HG03378 (cell line): ENCODE data around the gene PPP2R5C.

Source experiments
- ATAC-seq: cut with Tn5 transposase; IDR thresholded peaks from one replicate; pipeline ENCODE4 v1.9.1; 2021; ENCODE audit warnings: mild to moderate bottlenecking, moderate library complexity; ENCODE audit not compliant: unreplicated experiment

Gene PPP2R5C

DNA sequence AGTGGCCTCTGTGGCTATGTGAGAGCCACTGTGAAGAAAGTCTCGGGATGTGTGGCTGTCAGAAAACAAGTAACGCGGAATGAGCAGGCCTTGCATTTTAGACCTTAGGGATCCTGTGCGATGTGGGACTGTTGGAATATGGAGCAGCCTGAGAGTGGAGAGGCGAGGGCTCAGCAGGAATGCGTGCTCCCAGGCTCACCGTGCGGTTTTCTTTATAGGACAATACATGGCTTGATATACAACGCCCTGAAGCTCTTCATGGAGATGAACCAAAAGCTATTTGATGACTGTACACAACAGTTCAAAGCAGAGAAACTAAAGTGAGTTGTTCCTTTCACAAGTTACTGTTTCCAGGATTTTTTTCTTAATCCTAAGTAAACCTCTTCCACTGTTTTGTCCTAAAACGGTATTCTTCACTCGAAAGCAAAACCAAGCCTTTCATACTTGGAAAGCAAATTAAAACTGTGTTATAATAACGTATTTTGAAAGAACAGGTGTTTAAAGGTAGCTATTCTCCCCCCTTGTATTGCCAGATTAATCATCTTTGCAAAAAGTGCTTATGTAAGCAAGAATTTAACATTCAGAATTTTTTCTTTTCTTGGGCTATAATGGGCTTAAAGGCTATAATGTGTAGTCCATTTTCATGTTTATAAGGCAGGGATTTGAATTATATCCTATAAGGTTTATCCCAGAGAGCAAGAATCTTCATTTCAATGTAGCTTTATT lies 148.0 kb downstream of the PPP2R5C start:
- ATAC-seq = no peak

DNA sequence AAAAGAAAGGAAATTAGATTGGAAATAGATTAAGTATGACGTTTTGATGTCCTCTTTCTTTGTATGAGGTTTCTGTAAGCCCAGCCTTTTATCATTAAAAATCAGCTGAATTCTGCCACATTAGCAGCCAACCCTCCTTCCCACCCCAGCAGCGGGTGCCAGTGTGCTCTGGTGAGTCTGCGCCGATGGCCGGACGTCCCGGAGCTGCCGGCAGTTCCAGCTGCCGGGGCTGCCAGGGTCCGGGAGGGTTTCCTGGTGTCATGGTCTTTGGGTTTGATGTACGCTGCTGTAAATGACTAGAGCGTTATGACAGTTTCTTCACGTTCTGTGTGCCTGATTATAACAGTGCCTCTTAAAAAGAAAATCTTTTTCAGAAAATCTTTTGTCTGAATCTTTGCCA lies 151.3 kb downstream of the PPP2R5C start:
- ATAC-seq = no peak

DNA sequence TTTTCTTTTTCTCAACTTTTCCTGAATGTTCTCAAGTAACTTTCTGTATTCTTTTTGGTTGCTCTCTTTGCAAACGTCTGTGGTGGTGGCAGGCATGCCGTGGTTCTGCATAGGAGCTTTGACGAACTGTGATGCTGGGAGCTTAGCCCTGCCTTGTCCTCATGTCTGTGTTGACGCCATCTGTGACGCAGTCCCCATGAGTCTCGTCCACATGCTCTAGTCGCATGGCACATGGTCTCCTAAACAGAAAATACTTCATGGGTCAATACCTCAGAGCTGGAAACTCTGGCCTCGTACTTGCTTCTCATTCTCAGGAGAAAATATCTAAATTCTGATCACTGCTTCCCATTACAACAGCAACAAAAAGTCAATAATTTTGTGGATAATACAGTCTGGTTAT lies 152.6 kb downstream of the PPP2R5C start:
- ATAC-seq = no peak

DNA sequence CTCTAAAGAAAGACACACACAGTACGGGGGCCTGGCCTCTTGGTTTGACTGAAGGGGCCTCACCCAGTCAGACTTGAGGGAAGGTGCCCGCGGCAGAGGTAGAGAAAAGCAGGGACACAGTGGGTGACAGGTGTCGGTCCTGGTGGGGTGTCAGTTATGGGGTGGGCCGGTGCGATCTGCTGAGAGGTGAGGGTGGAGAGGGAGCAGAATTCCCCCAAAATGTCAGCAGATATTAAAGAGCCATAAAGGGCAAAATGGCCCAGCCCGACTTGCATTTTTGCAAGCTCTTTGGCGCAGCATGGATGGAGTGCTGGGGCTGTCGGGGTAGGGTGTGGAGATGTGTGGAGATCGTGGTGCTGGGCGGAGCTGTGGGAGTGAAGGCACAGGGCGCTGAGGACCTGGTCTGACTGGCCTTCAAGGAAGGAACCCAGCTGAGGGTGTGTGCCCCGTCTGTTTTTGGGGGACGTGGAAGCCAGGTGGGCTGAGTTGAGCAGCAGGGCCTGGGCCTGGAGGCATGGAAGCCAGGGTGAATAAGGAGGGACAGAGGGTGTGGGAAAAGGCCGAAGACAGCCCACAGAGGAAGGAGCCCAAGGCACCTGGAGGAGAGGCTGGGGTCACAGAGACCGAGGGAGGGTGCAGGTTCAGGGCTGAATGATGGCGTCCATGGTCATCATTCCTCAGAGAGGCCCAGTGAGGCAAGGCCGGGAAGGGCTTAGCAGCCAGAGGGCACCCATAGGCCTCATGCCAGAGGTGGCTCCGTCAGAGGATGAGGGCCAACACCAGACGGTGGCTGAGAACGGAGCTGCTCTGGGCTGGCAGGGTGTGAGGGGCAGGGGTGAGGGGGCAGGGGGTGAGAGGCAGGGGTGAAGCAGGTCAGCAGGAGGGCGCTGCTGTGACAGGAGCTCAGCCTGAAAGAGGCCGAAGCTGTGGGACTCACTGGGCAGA lies 154.6 kb downstream of the PPP2R5C start:
- ATAC-seq = no peak

DNA sequence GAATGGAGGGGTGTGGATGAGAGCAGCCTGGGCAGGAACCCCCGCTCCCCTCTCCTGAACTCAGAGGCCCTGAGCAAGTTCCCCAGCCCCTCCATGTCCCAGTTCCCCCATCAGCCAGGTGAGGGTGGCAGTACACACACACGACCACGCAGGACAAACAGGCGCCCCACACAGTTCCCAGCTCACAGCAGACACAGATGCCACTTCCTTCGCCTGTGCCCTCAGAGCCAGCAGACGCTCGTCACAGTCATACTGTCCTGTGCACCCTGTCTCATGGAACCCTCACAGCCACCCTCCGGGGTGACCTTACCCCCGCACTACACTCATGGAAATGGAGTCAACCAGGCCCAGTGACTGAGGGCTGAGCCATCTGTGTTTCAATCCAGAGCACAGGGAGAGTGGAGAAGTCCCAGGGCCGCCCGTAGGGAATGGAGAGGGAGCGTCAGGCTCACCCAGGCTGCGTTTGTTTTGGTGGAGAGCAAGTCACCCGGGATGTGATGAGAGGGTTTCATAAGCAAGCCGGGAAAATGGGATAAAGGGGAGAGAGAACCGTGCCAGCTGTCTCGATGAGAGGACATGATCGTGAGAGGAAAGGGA lies 155.4 kb downstream of the PPP2R5C start:
- ATAC-seq = no peak

DNA sequence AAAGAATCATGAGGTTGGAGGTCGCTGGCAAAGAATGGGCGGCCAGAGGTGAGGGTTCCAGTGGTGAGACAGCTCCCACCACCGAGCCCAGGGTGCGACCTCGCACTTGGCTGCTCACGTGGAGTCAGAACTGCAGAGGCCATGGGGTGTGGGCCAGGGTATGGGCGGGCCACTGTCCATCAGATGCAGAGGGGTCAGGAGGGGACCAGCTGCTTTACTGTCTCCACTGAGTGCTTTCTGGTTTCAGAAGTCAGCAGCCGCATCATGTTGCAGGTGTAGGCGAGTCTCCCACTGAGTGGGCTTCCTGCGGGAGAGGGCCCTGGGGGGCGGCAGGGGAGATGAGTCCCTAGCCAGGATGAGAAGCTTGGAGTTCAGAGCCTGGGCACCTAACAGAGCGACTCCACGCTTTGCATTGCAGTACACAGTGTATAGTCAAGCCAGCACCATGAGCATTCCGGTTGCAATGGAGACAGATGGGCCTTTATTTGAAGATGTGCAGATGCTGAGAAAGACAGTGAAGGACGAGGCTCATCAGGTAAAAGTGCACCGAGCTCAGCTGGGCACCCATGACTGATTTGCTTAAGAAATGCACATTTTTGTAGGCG lies 156.0 kb downstream of the PPP2R5C start:
- no peak for ATAC-seq

DNA sequence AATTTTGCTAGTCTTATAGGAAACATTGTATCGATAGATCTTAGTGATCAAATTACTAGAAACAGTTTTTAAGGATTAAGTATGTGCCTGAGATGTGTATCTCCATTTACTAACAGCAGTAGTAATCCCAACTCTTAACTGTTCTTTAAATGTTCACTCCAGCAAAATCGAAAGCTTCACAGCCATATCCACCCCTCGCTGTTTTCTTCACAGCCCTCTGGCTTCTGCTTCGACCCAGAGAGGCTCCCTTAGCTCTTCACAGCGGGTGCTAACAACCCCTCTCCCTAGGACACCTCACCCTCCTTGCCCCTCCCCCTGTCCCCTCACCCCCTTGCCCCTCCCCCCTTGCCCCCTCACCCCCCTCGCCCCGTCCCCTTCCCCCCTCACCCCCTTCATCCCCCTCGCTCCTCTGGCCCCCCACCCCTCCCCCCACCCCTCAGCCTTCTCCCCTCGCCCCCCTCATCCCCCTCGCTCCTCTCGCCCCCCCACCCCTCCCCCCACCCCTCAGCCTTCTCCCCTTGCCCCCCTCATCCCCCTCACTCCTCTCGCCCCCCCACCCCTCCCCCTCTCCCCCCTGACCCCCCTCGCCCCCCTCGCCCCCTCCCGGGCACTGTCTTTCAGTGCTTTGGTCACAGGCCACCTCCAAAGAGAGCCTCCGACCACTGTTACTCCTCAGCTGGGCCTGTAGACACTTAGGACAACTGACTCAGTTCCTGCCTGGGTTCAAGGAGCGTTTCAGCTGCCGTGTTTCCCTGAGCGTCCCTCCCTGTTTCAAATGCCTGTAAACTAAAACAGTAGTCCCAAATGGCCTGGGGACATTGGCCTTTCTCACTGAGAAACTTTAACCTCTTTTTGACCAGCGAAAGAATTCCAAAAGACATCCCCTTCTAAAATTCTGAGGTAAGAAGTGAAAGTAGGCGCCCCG lies 156.8 kb downstream of the PPP2R5C start:
- ATAC-seq = no peak

DNA sequence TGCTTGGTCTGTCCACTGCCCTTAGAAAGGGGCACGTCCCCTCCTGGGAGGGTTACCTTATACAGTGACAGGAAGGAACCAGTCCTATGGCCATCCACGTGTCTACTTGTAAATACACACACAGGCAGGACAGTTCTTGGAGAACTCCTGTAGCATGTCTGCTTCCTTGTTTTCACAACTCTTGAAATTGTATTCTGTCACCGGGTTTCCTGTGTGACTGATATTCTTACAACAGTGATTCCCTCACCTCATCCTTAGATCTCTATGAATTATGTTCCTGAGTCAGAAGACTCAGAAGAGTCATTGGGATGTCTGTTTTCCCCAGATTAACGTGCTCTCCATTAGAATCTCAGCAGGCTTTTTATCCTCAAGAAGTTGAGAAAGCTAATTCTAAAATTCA lies 158.8 kb downstream of the PPP2R5C start:
- no peak for ATAC-seq

DNA sequence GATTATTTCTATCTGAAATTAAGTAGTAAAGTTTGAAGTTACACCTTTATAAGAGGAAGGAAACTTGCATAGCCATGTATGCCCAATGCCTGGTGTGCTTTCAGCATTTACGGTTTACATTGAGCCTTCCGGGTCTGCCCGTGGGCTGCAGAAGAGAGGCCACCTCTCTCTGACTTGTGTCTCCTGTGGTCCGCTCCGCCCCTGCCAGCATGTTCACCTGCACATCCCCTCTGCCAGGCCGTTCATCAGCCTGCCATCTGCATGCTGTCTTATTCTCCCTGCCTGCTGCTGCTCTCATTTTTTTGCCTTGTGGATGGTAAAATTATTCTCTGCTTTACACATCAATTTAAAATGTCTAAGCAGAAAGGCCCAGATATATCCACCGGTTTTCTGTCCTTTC lies 161.4 kb downstream of the PPP2R5C start:
- ATAC-seq = no peak

DNA sequence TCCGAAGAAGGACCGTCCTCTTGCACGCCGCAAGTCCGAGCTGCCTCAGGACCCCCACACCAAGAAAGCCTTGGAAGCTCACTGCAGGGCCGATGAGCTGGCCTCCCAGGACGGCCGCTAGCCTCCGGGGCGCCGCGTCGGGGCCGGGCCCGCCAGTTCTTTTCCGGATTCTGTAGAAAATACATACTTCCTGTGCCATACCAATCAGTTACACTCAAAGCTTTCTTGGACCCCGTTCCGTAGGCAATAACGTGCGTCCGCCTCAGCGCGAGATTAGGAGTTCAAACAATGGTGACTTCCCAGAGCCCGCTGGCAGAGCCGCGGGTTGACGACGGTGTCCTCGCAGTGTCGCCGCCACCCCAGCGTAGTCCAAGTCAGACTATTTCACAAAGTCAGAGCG lies 163.6 kb downstream of the PPP2R5C start:
- ATAC-seq = no peak

DNA sequence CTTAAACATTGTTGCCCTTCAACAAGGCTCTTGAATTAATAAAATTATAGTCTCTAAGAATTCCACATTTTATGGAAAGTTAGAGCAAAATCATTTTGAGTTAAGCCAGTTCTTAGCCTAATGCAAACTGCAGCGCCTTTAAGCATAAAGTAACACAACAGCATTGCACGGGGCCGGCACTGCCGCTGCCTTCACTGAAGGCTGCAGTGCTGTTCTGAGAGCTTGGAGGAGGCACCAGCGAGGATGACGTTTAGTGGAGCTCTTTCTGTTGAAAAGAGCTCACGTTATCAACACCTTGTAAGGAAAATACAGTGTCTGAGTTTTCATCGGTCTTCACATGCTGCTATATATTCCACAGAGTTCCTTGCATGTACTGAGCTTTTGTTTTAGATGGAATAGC lies 164.6 kb downstream of the PPP2R5C start:
- ATAC-seq = no peak

DNA sequence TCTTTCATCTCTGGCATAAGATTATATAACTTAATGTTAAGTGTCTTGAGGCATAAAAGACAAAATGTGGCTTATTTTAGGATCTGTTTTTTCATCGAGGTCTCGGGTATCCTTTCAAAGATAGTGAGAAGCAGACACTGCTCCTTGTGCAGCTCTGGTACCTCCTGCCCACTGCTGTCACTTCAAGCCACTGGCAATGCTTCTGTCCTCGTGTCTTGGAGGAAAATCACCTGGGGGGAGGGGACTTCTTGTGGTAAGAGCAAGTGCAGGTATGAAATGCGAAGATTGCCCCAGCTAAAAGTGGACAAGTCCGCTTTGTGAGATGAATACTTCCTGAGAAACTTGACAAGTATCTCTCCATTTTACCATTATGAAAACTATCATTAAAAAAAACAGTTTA lies 165.1 kb downstream of the PPP2R5C start:
- ATAC-seq = no peak

DNA sequence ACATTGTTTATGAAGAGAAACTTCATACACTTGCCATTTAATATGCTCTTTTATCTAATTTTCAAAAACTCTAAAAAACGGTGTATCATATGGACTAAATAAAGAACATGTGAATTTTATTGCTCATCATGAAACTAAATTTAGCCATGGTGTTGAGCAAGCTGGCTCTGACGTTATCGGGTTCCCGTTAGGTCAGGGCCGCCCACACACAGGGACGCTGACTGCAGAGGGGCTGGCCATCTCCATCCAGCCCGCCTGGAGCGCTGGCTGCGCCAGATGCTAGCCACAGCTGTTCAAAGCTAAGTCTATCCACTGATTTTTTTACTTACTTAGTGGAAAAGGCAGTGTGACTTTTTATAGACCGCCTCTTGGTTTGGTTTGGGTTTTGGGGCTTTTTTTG lies 166.3 kb downstream of the PPP2R5C start:
- ATAC-seq = no peak

DNA sequence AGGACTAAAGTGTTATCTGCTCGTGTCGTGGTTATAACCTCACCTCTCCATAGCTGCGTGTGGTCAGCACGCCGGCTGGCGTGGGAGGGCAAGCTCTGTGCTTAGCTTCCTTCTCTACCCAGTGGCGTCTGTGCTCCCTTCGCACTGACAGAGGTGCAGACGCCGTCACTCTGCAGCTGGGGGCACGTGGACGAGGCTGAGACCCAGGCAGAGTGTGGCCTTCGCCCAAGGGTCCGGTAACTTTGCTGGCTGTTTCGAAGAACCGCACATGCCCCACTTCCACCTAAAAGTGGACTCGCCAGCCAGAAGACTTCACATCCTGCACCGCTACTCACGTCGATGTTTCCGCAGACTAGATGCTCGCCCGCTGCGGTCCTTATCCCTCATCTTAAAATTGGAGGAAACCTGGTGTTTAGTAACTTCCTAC lies 166.9 kb downstream of the PPP2R5C start:
- ATAC-seq = no peak

DNA sequence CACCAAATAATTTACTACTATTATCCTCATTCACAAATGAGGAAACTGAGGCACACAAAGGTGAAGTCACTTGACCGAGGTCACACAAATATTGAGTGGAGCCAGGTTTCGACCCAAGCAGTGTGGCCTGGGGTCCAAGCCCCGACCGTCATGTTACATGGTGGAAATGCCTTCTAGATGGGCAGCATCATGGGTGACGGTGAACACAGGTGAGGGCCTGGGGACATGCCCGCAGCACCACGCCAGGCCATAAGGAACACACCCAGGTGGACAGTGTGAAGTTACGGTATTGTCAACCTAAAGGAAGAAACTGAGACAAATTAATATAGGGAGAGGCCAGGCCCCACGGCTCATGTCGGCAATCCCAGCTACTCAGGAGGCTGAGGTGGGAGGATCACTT lies 167.6 kb downstream of the PPP2R5C start:
- ATAC-seq = no peak

DNA sequence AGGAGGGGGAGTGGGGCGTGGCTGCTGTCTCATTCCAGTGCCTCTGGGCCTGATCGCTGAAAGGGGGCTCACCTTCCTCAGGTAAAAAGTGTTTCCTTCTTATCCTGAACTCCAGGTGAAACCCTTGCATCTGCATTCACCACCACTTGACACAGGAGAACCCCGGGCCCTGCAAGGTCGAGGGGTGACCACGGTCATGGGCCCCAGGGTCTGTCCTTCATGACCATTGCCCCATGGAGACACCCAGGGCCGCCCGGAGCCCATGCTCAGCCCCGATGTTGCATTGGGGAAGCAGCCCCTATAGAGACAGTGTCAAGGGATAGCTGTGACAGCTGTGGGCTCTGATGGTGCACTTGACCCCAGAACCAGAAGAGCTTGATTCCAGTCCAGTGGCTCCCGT lies 168.4 kb downstream of the PPP2R5C start:
- ATAC-seq = no peak

DNA sequence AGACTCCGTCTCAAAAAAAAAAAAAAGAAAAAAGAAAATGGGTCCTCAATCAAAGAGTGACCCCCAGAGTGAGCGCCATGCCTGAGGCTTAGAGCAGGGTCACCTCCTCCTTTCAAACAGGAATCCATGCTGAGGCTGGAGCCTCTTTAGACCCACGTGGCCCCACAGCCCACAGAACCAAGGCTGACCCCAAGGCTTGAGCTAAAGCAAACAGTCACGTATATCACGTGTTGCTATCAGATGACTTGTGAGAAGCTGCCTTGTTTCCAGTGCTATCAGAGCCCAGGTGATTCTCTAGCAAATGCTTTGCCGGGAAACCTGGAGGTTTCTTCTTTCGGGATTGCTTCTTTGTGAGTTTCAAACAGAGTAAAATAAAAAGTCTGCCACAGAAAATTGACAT lies 171.2 kb downstream of the PPP2R5C start:
- ATAC-seq = no peak

DNA sequence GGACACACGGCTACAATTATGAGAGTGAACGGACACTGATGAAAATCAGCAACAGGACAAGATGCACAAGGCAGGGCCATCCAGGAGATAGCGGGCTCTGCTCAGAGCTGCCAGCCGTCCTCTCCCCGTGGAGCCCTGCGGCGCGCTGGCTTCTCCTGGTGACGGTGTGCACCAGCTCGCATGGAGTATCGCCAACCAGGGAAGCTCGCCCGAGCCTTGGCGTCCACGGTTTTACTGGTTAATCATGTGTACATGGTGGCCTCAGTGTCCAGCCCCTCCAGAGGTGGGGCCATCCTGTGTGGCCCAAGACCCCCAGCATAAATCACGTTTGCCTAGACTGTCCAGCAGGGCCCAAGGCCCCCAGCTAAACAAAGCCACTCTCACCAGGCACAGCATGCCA lies 171.7 kb downstream of the PPP2R5C start:
- no peak for ATAC-seq

DNA sequence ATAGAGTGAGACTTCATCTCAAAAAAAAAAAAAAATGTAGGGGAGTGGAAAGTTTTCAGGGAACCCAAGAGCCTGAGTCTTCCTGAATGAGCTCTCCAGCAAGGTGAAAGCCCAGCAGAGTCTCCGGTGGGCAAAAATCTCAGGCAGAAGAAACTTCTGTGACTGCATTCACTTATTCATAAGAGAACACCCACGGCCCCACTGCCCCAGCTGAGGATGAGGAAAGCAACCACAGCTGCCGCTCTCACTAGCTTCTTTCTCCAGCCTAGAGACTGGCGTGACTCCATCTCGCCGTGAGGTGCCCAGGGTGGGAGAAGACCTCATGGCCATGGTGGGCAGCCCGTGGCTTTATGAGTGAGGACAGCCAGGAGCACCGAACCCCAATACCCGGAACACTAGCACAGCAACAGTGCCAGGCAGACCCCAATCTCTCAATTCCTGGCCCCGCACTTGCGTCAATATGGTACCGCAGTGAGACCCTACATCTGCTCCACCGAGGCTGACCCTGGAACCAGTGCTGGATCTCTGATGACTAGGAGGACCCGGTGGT lies 173.2 kb downstream of the PPP2R5C start:
- no peak for ATAC-seq
